GM21528 (cell line): ENCODE measurements around the gene KCNJ14.

Experiments used
- ATAC-seq: cut with Tn5 transposase; IDR thresholded peaks from one replicate; pipeline ENCODE4 v1.9.1; 2021; ENCODE audit warnings: mild to moderate bottlenecking, moderate library complexity; ENCODE audit not compliant: unreplicated experiment, low FRiP score

KCNJ14 gene

DNA sequence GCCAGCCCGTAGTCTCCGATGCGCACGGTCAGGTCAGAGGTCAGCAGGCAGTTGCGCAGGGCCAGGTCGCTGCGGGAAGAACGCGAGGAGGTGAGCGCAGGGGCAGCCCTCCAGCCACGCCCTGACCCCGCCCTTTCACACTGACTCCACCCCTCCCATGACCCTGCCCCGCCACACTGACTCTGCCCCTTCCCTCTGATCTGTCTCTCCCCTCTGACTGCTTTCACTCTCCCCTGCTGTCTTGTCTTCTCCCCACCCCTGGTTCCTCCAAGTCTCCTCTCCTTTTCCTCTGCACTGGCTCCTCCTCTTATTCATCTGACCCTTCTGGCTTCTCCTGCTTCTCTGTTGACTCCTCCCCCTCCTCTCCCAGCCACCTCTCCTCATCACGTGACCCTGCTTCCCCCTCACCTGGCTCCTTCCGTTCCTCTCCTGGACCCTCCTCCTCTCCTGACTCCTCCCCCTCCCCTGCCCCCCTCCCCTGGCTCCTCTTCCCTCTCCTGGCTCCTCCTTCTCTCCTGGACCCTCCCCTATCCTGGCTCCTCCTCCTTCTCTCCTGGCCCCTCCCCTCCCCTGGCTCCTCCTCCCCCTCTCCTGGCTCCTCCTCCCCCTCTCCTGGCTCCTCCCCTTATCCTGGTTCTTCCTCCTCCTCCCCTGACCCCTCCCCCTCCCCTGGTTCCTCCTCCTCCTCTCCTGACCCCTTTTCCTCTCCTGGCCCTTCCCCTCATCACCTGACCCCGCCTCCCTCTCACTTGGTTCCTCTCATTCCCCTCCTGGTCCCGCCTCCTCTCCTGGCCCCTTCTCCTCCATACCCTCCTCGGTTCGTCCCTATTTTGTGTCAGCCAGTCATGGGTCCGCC is 46.3 kb downstream of the KCNJ14 start:
- ATAC-seq: no peak

DNA sequence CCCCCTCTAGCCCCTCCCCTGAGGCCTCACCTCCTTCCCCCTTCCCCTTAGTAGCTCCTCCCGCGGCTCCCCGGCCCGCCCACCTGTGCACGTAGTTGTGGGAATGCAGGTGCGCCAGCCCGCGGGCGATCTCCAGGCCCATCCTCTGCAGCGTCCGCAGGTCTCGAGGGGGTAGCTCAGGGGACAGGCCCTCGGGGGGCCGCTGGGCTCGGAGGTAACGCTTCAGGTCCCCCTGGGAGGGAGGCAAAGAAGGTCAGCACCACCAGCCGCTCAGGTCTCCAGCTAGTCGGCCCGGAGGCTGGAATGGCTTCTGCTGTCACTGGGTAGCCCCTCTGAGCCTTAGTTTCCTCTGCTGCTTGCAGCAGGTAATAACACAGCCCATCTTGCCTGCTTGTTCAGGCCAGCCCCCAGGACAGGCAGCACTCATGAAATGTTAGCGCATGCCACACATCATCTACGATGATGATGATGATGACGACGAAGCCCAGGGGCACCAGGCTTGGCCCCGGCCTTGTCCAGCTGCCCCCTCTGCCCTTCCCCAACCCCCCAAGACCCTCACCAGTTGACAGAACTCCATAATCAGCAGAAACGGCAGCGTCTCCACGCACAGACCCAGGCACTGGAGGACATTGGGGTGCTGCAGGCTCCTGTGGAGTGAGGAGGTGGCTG is 47.1 kb downstream of the KCNJ14 start:
- no peak for ATAC-seq

DNA sequence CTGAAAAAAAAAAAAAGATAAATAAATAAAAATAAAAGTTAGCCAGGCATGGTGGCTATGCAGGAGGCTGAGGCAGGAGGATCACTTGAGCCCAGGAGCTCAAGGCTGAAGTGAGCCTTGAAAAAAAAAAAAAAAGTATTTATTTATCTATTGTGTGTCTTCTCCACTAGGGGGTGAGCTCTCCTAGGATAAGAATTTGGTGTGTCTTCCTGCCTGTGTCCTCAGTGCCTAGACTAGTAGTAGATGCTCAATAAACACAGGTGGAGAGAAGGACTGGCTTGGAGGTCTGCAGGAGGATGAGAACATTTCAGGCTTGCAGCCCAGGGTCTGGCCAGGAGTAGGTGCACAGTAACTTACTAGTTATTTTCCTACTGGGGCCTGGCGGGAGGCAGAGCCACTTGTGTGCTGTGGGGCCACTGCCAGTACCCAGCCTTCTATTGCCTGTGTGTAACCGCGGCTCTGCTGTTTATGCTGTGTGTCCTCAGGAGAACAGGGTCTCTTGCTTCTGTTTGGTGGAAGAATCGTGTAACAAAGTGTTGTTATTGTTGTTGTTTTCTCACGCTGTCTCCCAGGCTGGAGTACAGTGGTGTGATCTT is 50.9 kb downstream of the KCNJ14 start:
- no peak for ATAC-seq

DNA sequence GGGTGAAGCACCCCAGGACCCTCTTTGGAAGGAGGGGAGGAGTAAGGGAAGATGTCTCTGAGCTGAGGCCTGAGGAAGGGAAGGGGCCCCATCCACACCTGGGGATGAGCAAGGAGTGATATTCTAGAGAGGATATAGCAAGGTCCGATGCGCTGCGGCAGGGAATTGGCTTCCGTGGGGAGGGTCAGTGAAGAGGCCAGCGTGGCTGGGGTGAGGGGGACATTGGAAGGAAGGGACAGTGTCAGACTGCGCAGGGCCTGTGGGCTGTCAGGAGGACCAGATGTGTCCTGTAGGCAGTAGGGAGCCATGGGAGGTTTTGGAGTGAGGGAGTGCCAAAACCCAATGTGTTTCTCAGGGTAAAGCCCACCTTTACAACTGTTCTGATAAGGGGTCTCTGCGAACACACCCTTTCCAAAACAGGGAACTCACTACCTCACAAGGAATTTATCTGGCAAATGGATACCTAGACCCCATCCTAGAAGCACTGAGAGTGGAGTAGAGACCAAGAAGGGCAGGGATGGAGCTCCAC is 52.6 kb downstream of the KCNJ14 start:
- no peak for ATAC-seq

DNA sequence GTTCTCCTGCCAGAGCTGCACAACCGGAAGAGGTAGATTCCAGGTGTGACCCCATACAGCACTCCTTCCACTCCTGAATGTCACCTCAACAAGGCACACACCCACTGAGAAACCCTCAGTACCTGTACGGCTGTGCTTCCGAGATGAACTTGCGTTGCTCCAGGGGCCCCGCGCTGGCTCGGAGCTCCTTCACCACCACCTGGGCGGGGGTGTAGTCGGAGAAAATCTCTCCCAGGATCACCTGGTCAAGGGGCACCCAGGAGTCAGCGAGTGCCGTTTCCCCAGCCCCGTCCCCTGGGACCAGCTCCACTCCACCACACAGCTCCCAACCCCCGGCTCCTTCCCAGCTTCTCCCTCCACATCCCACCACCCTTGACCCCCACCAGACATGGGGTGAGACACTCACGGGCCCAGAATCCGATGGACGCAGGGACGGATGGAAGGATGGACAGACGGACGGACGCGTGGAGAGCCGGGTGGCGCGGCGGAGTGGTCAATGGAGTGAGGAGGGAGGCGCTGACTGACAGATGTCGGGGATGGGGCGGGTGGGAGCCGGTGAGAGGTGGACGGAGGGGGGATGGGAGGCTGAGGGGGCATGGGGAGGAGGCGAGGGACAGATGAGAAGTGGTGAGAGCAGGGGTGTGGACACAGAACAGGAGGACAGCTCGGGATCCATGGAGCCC is 53.5 kb downstream of the KCNJ14 start:
- ATAC-seq: no peak

DNA sequence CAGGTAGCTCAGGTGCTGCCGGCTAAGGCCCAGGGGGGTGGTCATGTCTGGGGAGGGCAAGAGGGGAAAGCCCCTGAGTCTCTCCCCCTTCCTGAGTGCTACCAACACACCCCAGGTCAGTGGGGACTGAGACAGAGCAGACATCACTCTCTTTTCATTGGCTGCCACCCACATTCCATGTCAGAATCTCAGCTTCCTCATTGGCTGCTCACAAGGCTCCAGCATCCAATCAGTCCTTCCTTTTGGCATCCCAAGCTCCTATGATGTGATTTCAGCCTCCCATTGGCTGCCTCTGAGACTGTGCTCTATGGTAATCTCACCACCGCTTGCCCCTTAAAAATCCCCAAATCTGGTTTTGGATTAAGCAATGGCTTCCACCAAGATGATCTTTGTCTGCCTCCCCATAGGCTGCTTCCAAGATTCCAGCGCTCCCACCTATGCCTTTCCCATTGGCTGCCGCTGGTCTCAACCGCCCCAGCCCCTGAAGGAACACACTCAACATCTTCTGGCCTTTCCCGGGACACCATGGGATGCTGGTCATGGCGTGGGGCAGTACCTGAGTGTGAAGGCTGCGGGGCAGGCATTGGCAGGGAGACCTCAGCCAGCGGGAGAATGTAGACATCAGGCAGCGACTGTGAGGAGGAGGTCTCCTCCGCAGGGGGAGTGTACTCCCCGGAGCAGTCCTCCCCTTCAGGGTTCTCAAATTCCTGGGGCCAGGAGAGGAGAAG is 54.3 kb downstream of the KCNJ14 start:
- no peak for ATAC-seq

DNA sequence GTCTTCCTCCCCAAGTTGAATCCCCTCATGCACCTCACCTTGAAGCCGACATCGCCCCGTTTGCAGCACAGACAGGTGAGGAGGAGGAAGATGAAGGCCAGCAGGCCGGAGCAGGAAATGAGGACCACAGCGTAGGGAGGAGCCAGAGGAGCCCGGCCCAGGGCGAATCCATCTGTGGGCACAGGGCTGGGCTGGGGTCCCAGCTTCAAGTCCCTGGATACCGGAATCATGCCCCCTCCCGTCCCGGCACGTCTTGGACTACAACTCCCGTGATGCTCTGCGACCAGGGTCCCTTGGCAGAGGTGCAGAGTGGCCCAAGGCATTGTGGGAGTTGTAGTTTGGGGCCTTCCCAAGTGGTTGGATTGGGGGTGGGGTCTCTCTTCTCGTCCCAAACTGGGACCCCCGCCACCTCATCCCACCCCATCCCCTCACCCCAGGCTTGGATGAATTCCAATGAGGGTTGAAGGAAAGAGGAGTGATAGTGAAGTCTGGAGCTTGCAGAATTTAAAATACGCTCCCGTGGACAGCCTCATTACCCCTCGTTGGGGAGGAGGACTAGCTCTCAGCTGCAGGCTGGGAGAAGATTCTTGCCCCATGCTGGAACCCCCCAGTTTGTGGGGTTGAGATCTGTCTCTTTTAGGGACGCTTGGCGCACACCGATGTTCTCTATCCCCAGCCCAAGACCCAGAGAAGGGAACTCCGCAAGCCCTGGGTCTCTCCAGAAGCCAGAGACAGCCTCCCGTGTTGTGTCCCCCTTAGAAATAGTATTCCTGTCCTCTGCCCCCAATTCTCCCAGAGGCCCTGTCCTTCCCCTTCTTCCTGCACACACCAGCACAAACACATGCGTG is 55.3 kb downstream of the KCNJ14 start:
- ATAC-seq: no peak

DNA sequence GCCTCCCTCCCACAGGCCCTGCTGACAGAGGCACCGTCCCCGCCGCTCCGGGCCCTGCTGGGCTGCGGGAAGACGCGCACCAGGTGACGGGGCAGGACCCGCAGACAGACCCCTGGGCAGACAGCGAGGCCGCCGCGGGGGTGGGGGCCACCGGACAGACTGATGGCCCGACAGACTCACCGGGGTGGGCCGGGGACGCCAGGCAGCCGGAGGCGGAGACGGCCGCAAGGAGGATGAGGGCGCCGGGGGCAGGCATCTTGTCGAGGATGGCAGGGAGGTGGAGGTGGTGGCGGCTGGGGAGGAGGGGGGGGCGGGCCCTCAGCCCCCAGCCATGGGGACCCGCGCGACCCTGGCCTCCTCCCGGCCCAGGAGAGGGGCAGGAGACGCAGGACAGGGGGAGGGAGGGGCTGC is 56.0 kb downstream of the KCNJ14 start:
- ATAC-seq: no peak

DNA sequence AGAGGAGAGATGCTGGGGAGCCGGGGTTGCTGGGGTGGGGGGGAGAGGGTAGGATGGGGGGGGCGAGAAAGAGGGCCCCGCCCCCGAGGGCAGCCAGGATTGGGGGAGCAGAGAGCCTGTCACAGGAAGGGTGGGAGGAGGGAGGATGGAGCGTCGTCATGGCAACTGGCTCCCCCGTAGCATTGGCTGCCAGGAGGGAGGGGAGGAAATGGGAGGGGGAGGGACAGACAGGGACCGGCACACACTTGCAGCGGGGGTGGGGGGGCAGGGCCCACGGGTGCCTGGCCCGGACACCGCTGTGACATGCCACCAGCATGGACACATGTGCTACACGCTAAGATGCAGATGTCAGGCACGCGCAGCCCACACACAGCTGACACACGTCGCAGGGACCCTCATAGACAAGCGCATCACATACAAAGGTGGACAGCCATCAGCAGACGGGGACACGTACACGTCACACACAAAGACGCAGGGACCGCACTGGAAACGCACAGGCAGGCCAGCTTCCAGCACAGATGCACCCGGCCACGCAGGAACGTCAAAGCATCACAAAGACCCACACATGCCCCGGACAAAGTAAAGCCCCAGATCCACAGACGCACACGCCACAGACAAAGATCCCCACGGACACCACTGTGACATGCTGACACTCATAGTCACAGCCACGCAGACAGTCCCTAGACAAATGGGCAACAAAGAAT is 56.6 kb downstream of the KCNJ14 start, which contains the start of gene LMTK3:
TSS of gene LMTK3 (minus strand) at position 36 of the 704 bp plus-strand sequence. CDS start 259 bp downstream, outside the sequence.
- no peak for ATAC-seq

DNA sequence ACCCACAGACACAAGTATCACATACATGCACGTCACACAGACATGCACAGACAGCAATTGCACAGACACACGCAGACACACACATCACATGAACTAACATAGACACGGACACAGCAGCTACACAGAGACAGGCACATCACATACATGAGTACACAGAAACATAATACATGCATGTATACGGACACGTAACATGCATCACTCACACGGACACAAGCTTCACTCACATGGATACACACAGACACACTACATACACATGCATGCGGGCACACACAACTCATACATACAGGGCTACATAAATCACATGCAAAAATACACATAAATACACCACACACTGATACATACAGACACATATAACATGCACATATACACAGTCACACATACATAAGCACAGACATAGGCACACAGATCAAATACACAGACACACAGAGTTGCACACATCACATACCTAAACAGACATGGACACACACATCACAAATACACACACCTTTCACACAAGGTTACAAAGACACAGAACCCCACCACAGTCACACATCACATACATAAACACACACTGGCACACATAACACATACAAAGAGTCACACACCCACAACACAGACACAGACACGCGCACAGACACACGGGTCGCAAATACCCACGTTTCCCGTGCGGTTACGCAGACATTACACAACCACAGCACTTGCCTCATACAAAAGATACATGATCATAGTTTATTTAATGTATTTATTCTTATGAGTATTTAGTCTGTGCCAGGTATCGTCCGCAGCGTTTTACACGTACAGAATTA is 57.3 kb downstream of the KCNJ14 start:
- no peak for ATAC-seq

DNA sequence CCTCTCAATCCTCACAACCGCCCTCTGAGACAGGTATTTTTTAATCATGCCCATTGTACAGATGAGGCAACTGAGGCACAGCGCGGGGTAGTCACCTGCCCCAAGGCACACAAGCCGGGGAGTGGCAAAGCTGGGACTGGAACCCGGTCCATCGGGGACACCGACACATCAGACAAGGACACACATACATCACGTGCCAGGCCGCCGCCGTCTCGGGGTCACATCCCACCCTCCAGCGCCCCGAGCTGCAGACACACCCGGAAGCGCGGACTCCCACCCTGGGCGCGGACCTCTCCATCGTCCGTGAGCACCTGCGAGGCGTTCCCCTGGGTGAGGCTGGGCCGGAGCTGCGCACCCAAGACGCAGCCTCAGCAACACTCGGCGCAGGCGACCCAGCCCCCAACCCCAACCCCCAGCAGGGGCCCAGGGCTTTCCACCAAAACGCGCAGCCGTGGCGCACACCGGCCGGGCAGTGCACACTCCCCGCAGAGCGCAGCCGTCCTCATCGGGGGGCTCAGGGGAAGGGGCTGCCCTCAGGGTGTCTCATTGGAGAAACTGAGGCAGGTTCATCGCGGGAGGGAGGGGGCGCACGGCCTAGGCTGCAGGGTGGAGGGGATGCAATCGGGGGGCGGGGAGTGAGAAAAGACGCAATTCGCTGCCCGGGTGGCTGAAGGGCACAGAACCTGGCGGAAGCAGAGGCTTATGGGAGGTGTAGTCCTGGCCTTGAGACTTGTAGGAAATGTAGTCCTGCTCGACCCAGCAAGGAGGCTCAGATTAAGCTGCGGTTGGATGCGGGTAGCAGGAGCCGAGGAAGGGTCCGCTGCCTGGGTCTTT is 58.1 kb downstream of the KCNJ14 start:
- no peak for ATAC-seq

DNA sequence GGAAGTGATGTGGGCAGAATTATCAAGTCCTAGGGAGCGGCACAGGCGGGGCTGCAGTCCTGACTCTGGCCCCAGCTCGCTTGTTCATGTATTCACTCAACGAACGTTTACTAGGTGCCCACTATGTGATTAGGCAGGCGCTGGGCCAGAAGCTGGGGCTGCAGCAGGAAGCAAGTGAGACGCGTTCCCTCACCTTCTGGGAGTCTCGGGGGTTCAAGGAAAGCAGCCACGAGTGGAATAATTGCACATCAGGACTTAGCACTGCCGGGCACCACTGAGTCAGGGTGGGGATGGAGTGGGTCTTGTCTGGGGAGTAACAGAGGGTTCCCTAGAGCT is 58.7 kb downstream of the KCNJ14 start:
- no peak for ATAC-seq

DNA sequence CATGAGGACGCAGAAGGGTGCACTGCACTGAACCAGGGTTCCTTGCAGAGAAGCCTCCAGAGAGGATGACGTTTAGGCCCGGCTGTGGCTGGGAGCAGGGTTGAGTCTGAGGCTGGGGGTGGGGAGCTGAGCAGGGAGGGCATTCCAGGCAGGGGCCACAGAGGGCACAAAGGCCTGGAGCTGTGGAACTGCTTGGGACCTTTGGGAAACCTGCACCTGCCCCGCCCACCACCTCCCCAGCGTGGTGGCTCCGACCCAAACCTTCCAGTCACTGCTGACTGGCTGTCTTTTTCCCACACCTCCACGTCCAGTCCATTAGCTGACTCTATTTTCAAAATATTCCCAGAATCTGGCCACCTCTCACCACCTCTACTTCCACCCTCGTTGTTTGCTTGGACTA is 61.2 kb downstream of the KCNJ14 start:
- ATAC-seq: no peak
